Measurements from ENCODE around the gene MC1R. TPM values are rescaled to one million over a fixed set of nuclear protein-coding genes. Genes with fewer than 3 reads are reported as not detected.
"Not testable (repeated sequence)": the region's sequence is repeated elsewhere in the genome, so short reads cannot be mapped to it uniquely, and the experiment has no call there.

The MC1R gene
- total RNA-seq, 4 donors from 2014 or later = 7.7 to 16.2 (median 11.4) TPM

GRCh38 chr16:89873109-89873971 lies 45.3 kb upstream of the MC1R start, which contains the start of gene TCF25:
Gene TCF25, plus strand, starts transcription at chr16:89873592. Its CDS starts 76 bp downstream, at chr16:89873668.
- DNase-seq = peak; percentile 74 to 78
- H3K9me3 ChIP-seq = no peaks in the 10 kb centered on the region
- intact Hi-C loops (cut with DNase I) = no loop called here
- WGBS, 2 donors = 0 to 3% methylated on average over 7 to 41 of the region's 104 CpGs
- peak within 1 kb of the TSS; percentile 100 for H3K27ac ChIP-seq
- H3K27me3 ChIP-seq = no peaks in the 10 kb centered on the region
- peaks cover 0 to under 1% of the 10 kb centered on the region in 2 donors for H3K36me3 ChIP-seq
- peaks cover 22 to 24% of the 10 kb centered on the region in 2 donors for H3K4me1 ChIP-seq
- H3K4me3 ChIP-seq (replicated peaks in 1 of 3) = peak within 1 kb of the TSS; percentile 83 to 99 (median 91)
- TF ChIP-seq CTCF (IDR thresholded peaks at IDR 0.05) (peak in 1 of 6 experiments; percentile 9), POLR2A (IDR thresholded peaks at IDR 0.05) (peak; percentile 21 to 85)

- intact Hi-C loops (cut with DNase I) = no loop called here
- Histone ChIP-seq H3K36me3 (peaks cover 0 to 8% of the 10 kb centered on the region in 2 donors), H3K27me3 (no peaks in the 10 kb centered on the region), H3K4me1 (peaks cover 22 to 24% of the 10 kb centered on the region in 2 donors), H3K4me3 (replicated peaks in 1 of 3) (peak overlapping the region; percentile 83 to 99 (median 91)), H3K27ac (peak overlapping the region; percentile 100), H3K9me3 (no peaks in the 10 kb centered on the region)
- WGBS, 2 donors = 19 to 22% methylated on average over 15 to 27 of the region's 61 CpGs
- peak; percentile 85 for DNase-seq
- TF ChIP-seq CTCF (IDR thresholded peaks at IDR 0.05) (no peak), POLR2A (IDR thresholded peaks at IDR 0.05) (no peak)
Observed at GRCh38 chr16:89873972-89874689, 44.5 kb upstream of the MC1R start.

GRCh38 chr16:89879123-89879522 lies 39.5 kb upstream of the MC1R start:
- H3K27ac ChIP-seq; intact Hi-C loops (cut with DNase I); H3K9me3 ChIP-seq; H3K4me3 ChIP-seq (replicated peaks in 1 of 3); DNase-seq; H3K27me3 ChIP-seq: not testable (repeated sequence)
- peaks cover 14 to 24% of the 10 kb centered on the region in 2 donors for H3K4me1 ChIP-seq
- 95 to 96% methylated on average over 22 to 23 of the region's 28 CpGs for WGBS, 2 donors
- H3K36me3 ChIP-seq = peaks cover 20 to 24% of the 10 kb centered on the region in 2 donors

GRCh38 chr16:89880477-89881367 lies 37.9 kb upstream of the MC1R start:
- Histone ChIP-seq H3K9me3 (no peaks in the 10 kb centered on the region), H3K36me3 (peaks cover 33 to 37% of the 10 kb centered on the region in 2 donors), H3K27me3 (no peaks in the 10 kb centered on the region), H3K4me3 (replicated peaks in 1 of 3) (no peak overlapping the region), H3K4me1 (peaks cover 5 to 11% of the 10 kb centered on the region in 2 donors), H3K27ac (no peak overlapping the region)
- WGBS, 2 donors = 74 to 80% methylated on average over 17 to 18 of the region's 18 CpGs
- no peak for DNase-seq
- intact Hi-C loops (cut with DNase I) = no loop called here
- TF ChIP-seq POLR2A (IDR thresholded peaks at IDR 0.05) (no peak), CTCF (IDR thresholded peaks at IDR 0.05) (no peak)

- peaks cover 2 to 5% of the 10 kb centered on the region in 2 donors for H3K4me1 ChIP-seq
- H3K9me3 ChIP-seq = no peaks in the 10 kb centered on the region
- intact Hi-C loops (cut with DNase I) = no loop called here
- no peaks in the 10 kb centered on the region for H3K27me3 ChIP-seq
- no peak overlapping the region for H3K27ac ChIP-seq
- DNase-seq = peak; percentile 65
- 48 to 55% methylated on average over 6 of the region's 6 CpGs for WGBS, 2 donors
- H3K4me3 ChIP-seq (replicated peaks in 1 of 3) = no peak overlapping the region
- TF ChIP-seq POLR2A (IDR thresholded peaks at IDR 0.05) (no peak), CTCF (IDR thresholded peaks at IDR 0.05) (no peak)
- peaks cover 37 to 43% of the 10 kb centered on the region in 2 donors for H3K36me3 ChIP-seq
Observed at GRCh38 chr16:89881368-89881730, 37.3 kb upstream of the MC1R start.
